ENCODE measurements around the gene VDAC1. TPM values are rescaled to one million over a fixed set of nuclear protein-coding genes. Genes with fewer than 3 reads are reported as not detected.

Gene VDAC1
- total and polyA plus RNA-seq, 2 donors from 2014 or later: 148 to 285 TPM

- Histone ChIP-seq H3K27ac (ENCODE audit: low read depth in 2 of 2, low read length in 2 of 2) (peak overlapping the region in 1 of 2 donors; percentile 41), H3K4me1 (ENCODE audit: control insufficient read depth in 2 of 3, insufficient read depth in 2 of 3, low read depth in 1 of 3, low read length in 3 of 3) (peaks cover 0 to 5% (median 0%) of the 10 kb centered on the region in 3 donors), H3K4me3 (ENCODE audit: low read length in 3 of 3) (no peak overlapping the region), H3K36me3 (ENCODE audit: control insufficient read depth in 2 of 3, insufficient read depth in 3 of 3, low read length in 3 of 3) (no peaks in the 10 kb centered on the region), H3K27me3 (ENCODE audit: control insufficient read depth, insufficient read depth, low read length) (no peaks in the 10 kb centered on the region), H3K9me3 (ENCODE audit: control insufficient read depth in 2 of 3, insufficient read depth in 1 of 3, low read length in 3 of 3) (peaks cover 0 to 4% (median 0%) of the 10 kb centered on the region in 3 donors), H3K9ac (ENCODE audit: low read length in 3 of 3) (no peak overlapping the region)
- intact Hi-C loops (cut with DNase I): no loop called here
- TF ChIP-seq CTCF (IDR thresholded peaks at IDR 0.05; ENCODE audit: borderline replicate concordance, extremely low read depth, insufficient read depth): no peak
- DNase-seq (peak in 2 of 5 donors; percentile 49 to 50), FAIRE-seq (no peak)
Measured at GRCh38 chr5:134018154-134018985, 13.6 kb upstream of the VDAC1 start.

GRCh38 chr5:134008266-134008749, 3.5 kb upstream of the VDAC1 start:
- Histone ChIP-seq H3K4me1 (ENCODE audit: control insufficient read depth in 2 of 3, insufficient read depth in 2 of 3, low read depth in 1 of 3, low read length in 3 of 3) (peaks cover 0 to 10% (median 7%) of the 10 kb centered on the region in 3 donors), H3K9me3 (ENCODE audit: control insufficient read depth in 2 of 3, insufficient read depth in 1 of 3, low read length in 3 of 3) (no peaks in the 10 kb centered on the region), H3K4me3 (ENCODE audit: low read length in 3 of 3) (no peak overlapping the region), H3K36me3 (ENCODE audit: control insufficient read depth in 2 of 3, insufficient read depth in 3 of 3, low read length in 3 of 3) (no peaks in the 10 kb centered on the region), H3K9ac (ENCODE audit: low read length in 3 of 3) (no peak overlapping the region), H3K27ac (ENCODE audit: low read depth in 2 of 2, low read length in 2 of 2) (no peak overlapping the region), H3K27me3 (ENCODE audit: control insufficient read depth, insufficient read depth, low read length) (no peaks in the 10 kb centered on the region)
- TF ChIP-seq CTCF (IDR thresholded peaks at IDR 0.05; ENCODE audit: borderline replicate concordance, extremely low read depth, insufficient read depth): no peak
- DNase-seq (no peak), FAIRE-seq (no peak)
- intact Hi-C loops (cut with DNase I): no loop called here

- Histone ChIP-seq H3K4me3 (ENCODE audit: low read length in 3 of 3) (no peak overlapping the region), H3K27me3 (ENCODE audit: control insufficient read depth, insufficient read depth, low read length) (no peaks in the 10 kb centered on the region), H3K9ac (ENCODE audit: low read length in 3 of 3) (no peak overlapping the region), H3K36me3 (ENCODE audit: control insufficient read depth in 2 of 3, insufficient read depth in 3 of 3, low read length in 3 of 3) (no peaks in the 10 kb centered on the region), H3K4me1 (ENCODE audit: control insufficient read depth in 2 of 3, insufficient read depth in 2 of 3, low read depth in 1 of 3, low read length in 3 of 3) (peaks cover 0 to 16% (median 13%) of the 10 kb centered on the region in 3 donors), H3K9me3 (ENCODE audit: control insufficient read depth in 2 of 3, insufficient read depth in 1 of 3, low read length in 3 of 3) (no peaks in the 10 kb centered on the region), H3K27ac (ENCODE audit: low read depth in 2 of 2, low read length in 2 of 2) (no peak overlapping the region)
- no peak for FAIRE-seq
- TF ChIP-seq CTCF (IDR thresholded peaks at IDR 0.05; ENCODE audit: borderline replicate concordance, extremely low read depth, insufficient read depth): no peak
- peak in 1 of 5 donors; percentile 32 for DNase-seq
- intact Hi-C loops (cut with DNase I): no loop called here
Measured at GRCh38 chr5:134007581-134008265, 2.9 kb upstream of the VDAC1 start.
